OCI-LY7 (cell line): ENCODE measurements around the gene CREB5. TPM values are rescaled to one million over a fixed set of nuclear protein-coding genes. Genes with fewer than 3 reads are reported as not detected.

Experiments
- BruUV-seq: library from RNA; stranded (reverse); fragments of 400-500 nt; replicated peaks from 2 replicates; lab custom pipeline; 2021; lab: Mats Ljungman, UMichigan
- CTCF ChIA-PET: fragments of 300-600 bp; sonication (Branson Sonifier 250); formaldehyde crosslinking; loops from one replicate; lab custom pipeline; 2022; ENCODE audit warnings: antibody characterized with exemption; ENCODE audit not compliant: unreplicated experiment; lab: Charles Lee
- POLR2A ChIA-PET: fragments of 300-600 bp; sonication (Branson Sonifier 250); formaldehyde crosslinking; loops from one replicate; lab custom pipeline; 2022; ENCODE audit warnings: antibody characterized with exemption; lab: Charles Lee
- DNase-seq: peaks from one replicate; pipeline ENCODE4 v3.0.0-alpha.2; 2015; ENCODE audit warnings: low spot score
- H2AFZ ChIP-seq: fragments of 200-600 bp; sonication (generic), shearing (Covaris generic); 2 replicates; pipeline ENCODE4 v1.6.1; 2014; ENCODE audit warnings: mild to moderate bottlenecking, antibody characterized with exemption, low read length, moderate library complexity
- H3K27ac ChIP-seq: fragments of 200-600 bp; sonication (generic); 2 replicates; pipeline ENCODE4 v1.5.1; 2014; ENCODE audit warnings: mixed run types, low read depth, mild to moderate bottlenecking, moderate library complexity, low read length, inconsistent platforms; ENCODE audit not compliant: poor library complexity, severe bottlenecking
- H3K36me3 ChIP-seq: fragments of 200-600 bp; sonication (generic); 2 replicates; pipeline ENCODE4 v1.6.1; 2014; ENCODE audit warnings: mild to moderate bottlenecking, antibody characterized with exemption, low read length, moderate library complexity, mixed read lengths; ENCODE audit not compliant: insufficient read depth
- H3K4me1 ChIP-seq: fragments of 200-600 bp; sonication (generic); 2 replicates; pipeline ENCODE4 v1.5.1; 2014; ENCODE audit warnings: mild to moderate bottlenecking, low read length; ENCODE audit not compliant: insufficient read depth, poor library complexity, severe bottlenecking
- H3K4me2 ChIP-seq: fragments of 200-600 bp; sonication (generic); 2 replicates; pipeline ENCODE4 v1.6.1; 2014; ENCODE audit warnings: mild to moderate bottlenecking, low read length
- H3K4me3 ChIP-seq: fragments of 200-600 bp; sonication (generic); 2 replicates; pipeline ENCODE4 v1.5.1; 2014; ENCODE audit warnings: mild to moderate bottlenecking, low read depth, low read length; ENCODE audit not compliant: poor library complexity, severe bottlenecking
- H3K79me2 ChIP-seq: fragments of 200-600 bp; sonication (generic); 2 replicates; pipeline ENCODE4 v1.6.1; 2016; ENCODE audit warnings: low read depth, mild to moderate bottlenecking, low read length, moderate library complexity, mixed read lengths; ENCODE audit not compliant: insufficient read depth
- H3K9me2 ChIP-seq: fragments of 200-600 bp; sonication (generic); 2 replicates; pipeline ENCODE4 v1.6.1; 2016; ENCODE audit warnings: mild to moderate bottlenecking, low read length, mixed read lengths; ENCODE audit not compliant: insufficient read depth
- H3K9me3 ChIP-seq: fragments of 200-600 bp; sonication (generic); 2 replicates; pipeline ENCODE4 v1.6.1; 2014; ENCODE audit warnings: mild to moderate bottlenecking, mixed run types, low read length, mixed read lengths
- H4K20me1 ChIP-seq: fragments of 200-600 bp; sonication (generic); 2 replicates; pipeline ENCODE4 v1.6.1; 2014; ENCODE audit warnings: mild to moderate bottlenecking, antibody characterized with exemption, low read length, moderate library complexity, mixed read lengths; ENCODE audit not compliant: insufficient read depth
- CTCF ChIP-seq: fragments of 200-600 bp; sonication (generic); conservative IDR thresholded peaks from 2 replicates; pipeline ENCODE4 v1.5.1; 2014; ENCODE audit warnings: mild to moderate bottlenecking, antibody characterized with exemption, low read length, moderate library complexity, mixed read lengths
- EZH2phosphoT487 ChIP-seq: fragments of 200-600 bp; sonication (generic); IDR thresholded peaks from 2 replicates; pipeline ENCODE4 v1.6.1; 2018; ENCODE audit warnings: low read depth, borderline replicate concordance, mild to moderate bottlenecking, mixed run types, antibody characterized with exemption, low read length, moderate library complexity, mixed read lengths
- intact Hi-C: fragments of 100-400 bp; cut with micrococcal nuclease; formaldehyde crosslinking; loops from one replicate; pipeline ENCODE4 v1.10.0; 2022; ENCODE audit not compliant: unreplicated experiment
- total RNA-seq, 2 experiments: library from RNA; depleted of rRNA in 1 of 2; stranded (reverse); fragments of >200 nt in 1 of 2; shearing (Covaris generic) in 1 of 2; gene quantifications; 2 replicates each; pipeline ENCODE4 v1.2.3, GENCODE V29; 2014 to 2022

The CREB5 gene
- total RNA-seq, 2 experiments from 2014 or later = 2.0 to 13.3 TPM

- H3K9me3 ChIP-seq = no peaks in the 10 kb centered on the region
- no peak overlapping the region for H3K4me3 ChIP-seq
- H3K36me3 ChIP-seq = no peaks in the 10 kb centered on the region
- H2AFZ ChIP-seq = no peak overlapping the region
- no TSS peak for BruUV-seq
- CTCF ChIA-PET = no interaction called here
- TF ChIP-seq CTCF = no peak
- intact Hi-C loops = no loop called here
- H3K4me1 ChIP-seq = no peaks in the 10 kb centered on the region
- DNase-seq = no peak
- no peak overlapping the region for H3K27ac ChIP-seq
- no peaks in the 10 kb centered on the region for H4K20me1 ChIP-seq
- H3K4me2 ChIP-seq = no peak overlapping the region
- POLR2A ChIA-PET = no interaction called here
- H3K9me2 ChIP-seq = no peaks in the 10 kb centered on the region
- no peaks in the 10 kb centered on the region for H3K79me2 ChIP-seq
Measured at GRCh38 chr7:28473571-28474281, 61.4 kb downstream of the CREB5 start.

- TF ChIP-seq CTCF = no peak
- TF ChIP-seq EZH2phosphoT487 = no peak
Measured at GRCh38 chr7:28474282-28474638, 61.9 kb downstream of the CREB5 start.

GRCh38 chr7:28474640-28475039 is 62.3 kb downstream of the CREB5 start:
- no peak for TF ChIP-seq CTCF
- TF ChIP-seq EZH2phosphoT487 = no peak
- no peak overlapping the region for H3K4me2 ChIP-seq
- H3K4me3 ChIP-seq = no peak overlapping the region
- DNase-seq = no peak
- CTCF ChIA-PET = no interaction called here
- H3K9me2 ChIP-seq = no peaks in the 10 kb centered on the region
- intact Hi-C loops = no loop called here
- H3K79me2 ChIP-seq = no peaks in the 10 kb centered on the region
- H3K36me3 ChIP-seq = no peaks in the 10 kb centered on the region
- POLR2A ChIA-PET = interaction anchor here (0.6 kb wide), 1 partner anchor 1394 kb away, joined by 3 read pairs; no protein-coding TSS in a partner anchor
- H3K4me1 ChIP-seq = no peaks in the 10 kb centered on the region
- no peaks in the 10 kb centered on the region for H3K9me3 ChIP-seq
- no peaks in the 10 kb centered on the region for H4K20me1 ChIP-seq
- H3K27ac ChIP-seq = no peak overlapping the region
- H2AFZ ChIP-seq = no peak overlapping the region
- no TSS peak for BruUV-seq

More at GRCh38 chr7:28474282-28474638, 61.9 kb downstream of the CREB5 start:
- no peaks in the 10 kb centered on the region for H3K79me2 ChIP-seq
- intact Hi-C loops = no loop called here
- no peaks in the 10 kb centered on the region for H3K9me2 ChIP-seq
- no peaks in the 10 kb centered on the region for H3K9me3 ChIP-seq
- H2AFZ ChIP-seq = no peak overlapping the region
- H3K36me3 ChIP-seq = no peaks in the 10 kb centered on the region
- ChIA-PET POLR2A (no interaction called here), CTCF (no interaction called here)
- H3K4me1 ChIP-seq = no peaks in the 10 kb centered on the region
- H3K27ac ChIP-seq = no peak overlapping the region
- no peak overlapping the region for H3K4me2 ChIP-seq
- no peaks in the 10 kb centered on the region for H4K20me1 ChIP-seq
- DNase-seq = no peak
- no peak overlapping the region for H3K4me3 ChIP-seq
- no TSS peak for BruUV-seq
